ENCODE data around the gene ST6GALNAC3. TPM values are rescaled to one million over a fixed set of nuclear protein-coding genes. Genes with fewer than 3 reads are reported as not detected.

The ST6GALNAC3 gene
- polyA plus RNA-seq, 2 of the 4 experiments (the other 2 are of a cell fraction) = 1.1 to 1.2 TPM

DNA sequence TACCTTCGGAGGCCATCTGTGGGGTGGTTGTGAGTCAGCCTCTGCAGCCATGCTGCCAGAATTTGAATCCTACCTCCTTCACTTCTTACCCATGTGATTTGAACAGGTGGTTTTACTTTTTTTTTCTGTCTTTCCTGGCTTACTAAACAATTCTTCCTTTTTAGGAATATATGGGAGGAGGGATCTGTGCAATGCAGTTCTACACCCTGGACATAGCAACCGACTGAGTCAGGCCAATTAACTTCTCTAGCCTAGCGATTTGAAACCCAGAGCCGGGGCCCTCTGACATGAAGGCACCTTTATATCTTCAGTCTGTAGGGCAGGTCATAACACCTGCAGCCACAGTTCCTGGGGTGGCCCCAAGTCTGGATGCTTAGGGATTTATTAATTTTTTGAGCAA is 83.6 kb downstream of the ST6GALNAC3 start:
- WGBS (ENCODE audit: missing lambda C conversion rate) = 72% methylated on average over 4 of the region's 4 CpGs
- H3K9me3 ChIP-seq = no peaks in the 10 kb centered on the region
- ChIA-PET CTCF (no interaction called here), POLR2A (no interaction called here)
- TF ChIP-seq TFCP2L1 (CRISPR knock-in tag; IDR thresholded peaks at IDR 0.05) (no peak), CEBPB (IDR thresholded peaks at IDR 0.05) (no peak), HOXB5 (CRISPR knock-in tag; IDR thresholded peaks at IDR 0.05) (no peak), ZNF302 (CRISPR knock-in tag; IDR thresholded peaks at IDR 0.05) (no peak), MAZ (IDR thresholded peaks at IDR 0.05; ENCODE audit: borderline replicate concordance, low read depth, low read length) (no peak), ZSCAN20 (CRISPR knock-in tag; IDR thresholded peaks at IDR 0.05) (no peak), CBX2 (IDR thresholded peaks at IDR 0.05; ENCODE audit: borderline replicate concordance, low read depth) (no peak), HMGXB4 (CRISPR knock-in tag; IDR thresholded peaks at IDR 0.05; ENCODE audit: borderline replicate concordance) (no peak)
- TF ChIP-seq, protein P1, sequence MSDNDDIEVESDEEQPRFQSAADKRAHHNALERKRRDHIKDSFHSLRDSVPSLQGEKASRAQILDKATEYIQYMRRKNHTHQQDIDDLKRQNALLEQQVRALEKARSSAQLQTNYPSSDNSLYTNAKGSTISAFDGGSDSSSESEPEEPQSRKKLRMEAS (IDR thresholded peaks at IDR 0.05) = no peak
- FAIRE-seq = no peak
- no peak overlapping the region for H3K27ac ChIP-seq
- no peak overlapping the region for H3K4me2 ChIP-seq
- H3K4me3 ChIP-seq = no peak overlapping the region
- no peak for DNase-seq (ENCODE audit: low read depth in 1 of 2, low spot score in 1 of 2)
- no peak for ATAC-seq
- H3K4me1 ChIP-seq = no peaks in the 10 kb centered on the region

GRCh38 chr1:76160225-76160624 is 85.7 kb downstream of the ST6GALNAC3 start:
- FAIRE-seq = no peak
- WGBS (ENCODE audit: missing lambda C conversion rate) = 73% methylated on average over 4 of the region's 4 CpGs

DNA sequence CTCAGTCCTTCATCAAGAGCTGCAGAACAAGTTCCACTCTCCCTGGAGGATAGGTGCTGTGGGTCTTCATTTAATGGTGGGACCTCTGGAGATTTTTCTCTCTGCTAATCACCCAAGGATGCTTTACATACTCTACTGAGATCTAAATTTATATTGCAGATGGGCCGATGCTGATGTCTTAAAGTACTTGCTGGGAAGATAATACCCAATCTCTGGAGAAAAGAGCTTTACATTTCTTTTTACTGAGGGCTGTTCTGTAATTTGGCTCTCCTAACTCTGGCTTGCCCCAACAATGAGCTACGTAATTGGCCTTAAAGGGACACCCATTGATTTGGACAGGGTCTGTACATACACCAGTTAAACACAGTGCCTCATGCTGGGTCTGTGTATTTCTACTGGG is 86.9 kb downstream of the ST6GALNAC3 start:
- no peak for ATAC-seq

More at GRCh38 chr1:76160225-76160624, 85.7 kb downstream of the ST6GALNAC3 start:
- no peak overlapping the region for H3K4me2 ChIP-seq
- no peaks in the 10 kb centered on the region for H3K9me3 ChIP-seq
- H3K27ac ChIP-seq = no peak overlapping the region
- DNase-seq (ENCODE audit: low read depth in 1 of 2, low spot score in 1 of 2) (no peak), ATAC-seq (no peak)
- TF ChIP-seq NFE2L2 (conservative IDR thresholded peaks at IDR 0.05; ENCODE audit: low read length) = no peak
- no peak for TF ChIP-seq POLR2A (IDR thresholded peaks at IDR 0.05; ENCODE audit: low read length)
- no peak overlapping the region for H3K4me3 ChIP-seq
- H3K4me1 ChIP-seq = no peaks in the 10 kb centered on the region
- ChIA-PET POLR2A (no interaction called here), CTCF (no interaction called here)

More for the DNA sequence above, 86.9 kb downstream of the ST6GALNAC3 start:
- Histone ChIP-seq H3K4me1 (no peaks in the 10 kb centered on the region), H3K4me3 (no peak overlapping the region), H3K27ac (no peak overlapping the region), H3K4me2 (no peak overlapping the region), H3K9me3 (no peaks in the 10 kb centered on the region)
- DNase-seq (ENCODE audit: low read depth in 1 of 2, low spot score in 1 of 2) (no peak), FAIRE-seq (no peak)
- ChIA-PET POLR2A (no interaction called here), CTCF (no interaction called here)
- TF ChIP-seq ZFP36 (IDR thresholded peaks at IDR 0.05; ENCODE audit: borderline replicate concordance, partially characterized antibody) = no peak
- no peak for TF ChIP-seq MAFK (IDR thresholded peaks at IDR 0.05; ENCODE audit: partially characterized antibody)
- TF ChIP-seq KDM5A (IDR thresholded peaks at IDR 0.05) = no peak
- no peak for TF ChIP-seq GATA3 (IDR thresholded peaks at IDR 0.05; ENCODE audit: borderline replicate concordance)
- no peak for TF ChIP-seq HDAC2 (IDR thresholded peaks at IDR 0.05)
- TF ChIP-seq ZSCAN20 (CRISPR knock-in tag; IDR thresholded peaks at IDR 0.05) = no peak
- no peak for TF ChIP-seq ESRRA (IDR thresholded peaks at IDR 0.05; ENCODE audit: borderline replicate concordance, low read length)
- TF ChIP-seq NFE2L2 (conservative IDR thresholded peaks at IDR 0.05; ENCODE audit: low read length) = no peak
- no peak for TF ChIP-seq NPAS2 (CRISPR knock-in tag; IDR thresholded peaks at IDR 0.05; ENCODE audit: borderline replicate concordance)
- no peak for TF ChIP-seq PHF8 (IDR thresholded peaks at IDR 0.05; ENCODE audit: borderline replicate concordance, low read depth)
- no peak for TF ChIP-seq SREBF2 (IDR thresholded peaks at IDR 0.05)
- no peak for TF ChIP-seq CHD4 (IDR thresholded peaks at IDR 0.05; ENCODE audit: borderline replicate concordance)
- no peak for TF ChIP-seq ATOH8 (CRISPR knock-in tag; IDR thresholded peaks at IDR 0.05; ENCODE audit: low read depth)
- TF ChIP-seq, protein P2, sequence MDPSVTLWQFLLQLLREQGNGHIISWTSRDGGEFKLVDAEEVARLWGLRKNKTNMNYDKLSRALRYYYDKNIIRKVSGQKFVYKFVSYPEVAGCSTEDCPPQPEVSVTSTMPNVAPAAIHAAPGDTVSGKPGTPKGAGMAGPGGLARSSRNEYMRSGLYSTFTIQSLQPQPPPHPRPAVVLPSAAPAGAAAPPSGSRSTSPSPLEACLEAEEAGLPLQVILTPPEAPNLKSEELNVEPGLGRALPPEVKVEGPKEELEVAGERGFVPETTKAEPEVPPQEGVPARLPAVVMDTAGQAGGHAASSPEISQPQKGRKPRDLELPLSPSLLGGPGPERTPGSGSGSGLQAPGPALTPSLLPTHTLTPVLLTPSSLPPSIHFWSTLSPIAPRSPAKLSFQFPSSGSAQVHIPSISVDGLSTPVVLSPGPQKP (IDR thresholded peaks at IDR 0.05; ENCODE audit: low read depth, low read length) = no peak
- TF ChIP-seq, protein P3, sequence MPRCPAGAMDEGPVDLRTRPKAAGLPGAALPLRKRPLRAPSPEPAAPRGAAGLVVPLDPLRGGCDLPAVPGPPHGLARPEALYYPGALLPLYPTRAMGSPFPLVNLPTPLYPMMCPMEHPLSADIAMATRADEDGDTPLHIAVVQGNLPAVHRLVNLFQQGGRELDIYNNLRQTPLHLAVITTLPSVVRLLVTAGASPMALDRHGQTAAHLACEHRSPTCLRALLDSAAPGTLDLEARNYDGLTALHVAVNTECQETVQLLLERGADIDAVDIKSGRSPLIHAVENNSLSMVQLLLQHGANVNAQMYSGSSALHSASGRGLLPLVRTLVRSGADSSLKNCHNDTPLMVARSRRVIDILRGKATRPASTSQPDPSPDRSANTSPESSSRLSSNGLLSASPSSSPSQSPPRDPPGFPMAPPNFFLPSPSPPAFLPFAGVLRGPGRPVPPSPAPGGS (IDR thresholded peaks at IDR 0.05) = no peak
- no peak for TF ChIP-seq CEBPB (IDR thresholded peaks at IDR 0.05)
- 49% methylated on average over 2 of the region's 2 CpGs for WGBS (ENCODE audit: missing lambda C conversion rate)

Measured in A549 (cell line).